GM13976 (cell line): Measurements from ENCODE around the gene COL9A2.

Source experiments
- DNase-seq: peaks from one replicate; pipeline ENCODE4 v3.0.0; 2012; ENCODE audit warnings: low spot score
- in situ Hi-C: fragments of 300-500 bp; cut with MboI; formaldehyde crosslinking; loops from one replicate; pipeline ENCODE4 v1.12.0; 2022; ENCODE audit warnings: low sequenced_read_pairs, mixed read lengths, inconsistent platforms; ENCODE audit not compliant: unreplicated experiment
- TF ChIP-seq, protein P1 (sequence below): IDR thresholded peaks from 2 replicates; pipeline ENCODE4 v1.5.1; 2012; ENCODE audit warnings: borderline replicate concordance, mild to moderate bottlenecking; ENCODE audit not compliant: insufficient read depth; ENCODE audit errors: extremely low read depth, missing control alignments, control extremely low read depth

COL9A2 gene

DNA sequence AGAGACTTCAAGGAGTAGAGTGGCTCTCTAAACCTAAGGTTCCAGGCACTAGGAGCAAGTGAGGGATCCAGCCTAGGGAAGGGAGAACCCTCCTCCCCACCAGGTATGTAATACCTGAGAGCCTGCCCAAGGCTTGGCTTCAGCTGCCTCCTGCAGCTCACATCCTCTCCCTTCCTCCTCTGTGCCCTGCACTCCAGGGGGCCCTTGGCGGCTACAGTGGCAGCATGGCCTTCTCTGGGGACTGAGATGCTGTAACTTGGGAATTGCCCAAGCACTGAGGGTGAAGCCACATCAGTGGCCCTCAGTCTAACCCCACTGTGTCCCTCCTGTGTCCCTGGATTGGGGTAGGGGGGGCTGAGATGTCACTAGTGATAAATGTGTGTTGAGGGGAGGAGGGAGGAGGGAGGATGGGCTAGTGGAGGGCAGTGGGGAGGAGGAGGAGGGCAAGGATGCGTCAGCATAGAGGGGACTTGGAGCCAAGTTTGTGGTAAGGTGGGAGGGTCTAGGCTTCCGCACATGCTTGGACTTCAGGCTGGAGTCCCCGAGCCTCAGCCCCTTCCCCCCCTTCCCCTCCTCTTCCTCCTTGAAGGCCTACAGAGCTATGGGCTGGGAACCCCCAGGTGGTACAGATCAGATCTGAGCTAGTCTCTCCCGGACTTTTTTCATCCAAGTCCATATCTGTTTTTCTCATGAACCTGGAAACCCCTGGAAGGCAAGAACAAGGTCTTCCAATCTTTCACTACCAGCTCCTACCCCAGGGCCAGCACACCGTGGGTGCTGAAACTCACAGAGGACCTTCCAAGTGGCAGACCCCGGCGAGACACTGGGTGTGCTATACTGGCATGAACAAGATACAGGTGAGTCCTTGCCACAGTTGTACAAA is 17.5 kb downstream of the COL9A2 start:
- TF ChIP-seq, protein P1, sequence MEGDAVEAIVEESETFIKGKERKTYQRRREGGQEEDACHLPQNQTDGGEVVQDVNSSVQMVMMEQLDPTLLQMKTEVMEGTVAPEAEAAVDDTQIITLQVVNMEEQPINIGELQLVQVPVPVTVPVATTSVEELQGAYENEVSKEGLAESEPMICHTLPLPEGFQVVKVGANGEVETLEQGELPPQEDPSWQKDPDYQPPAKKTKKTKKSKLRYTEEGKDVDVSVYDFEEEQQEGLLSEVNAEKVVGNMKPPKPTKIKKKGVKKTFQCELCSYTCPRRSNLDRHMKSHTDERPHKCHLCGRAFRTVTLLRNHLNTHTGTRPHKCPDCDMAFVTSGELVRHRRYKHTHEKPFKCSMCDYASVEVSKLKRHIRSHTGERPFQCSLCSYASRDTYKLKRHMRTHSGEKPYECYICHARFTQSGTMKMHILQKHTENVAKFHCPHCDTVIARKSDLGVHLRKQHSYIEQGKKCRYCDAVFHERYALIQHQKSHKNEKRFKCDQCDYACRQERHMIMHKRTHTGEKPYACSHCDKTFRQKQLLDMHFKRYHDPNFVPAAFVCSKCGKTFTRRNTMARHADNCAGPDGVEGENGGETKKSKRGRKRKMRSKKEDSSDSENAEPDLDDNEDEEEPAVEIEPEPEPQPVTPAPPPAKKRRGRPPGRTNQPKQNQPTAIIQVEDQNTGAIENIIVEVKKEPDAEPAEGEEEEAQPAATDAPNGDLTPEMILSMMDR, result no peak
- DNase-seq, result no peak
- in situ Hi-C loops, result no loop called here

DNA sequence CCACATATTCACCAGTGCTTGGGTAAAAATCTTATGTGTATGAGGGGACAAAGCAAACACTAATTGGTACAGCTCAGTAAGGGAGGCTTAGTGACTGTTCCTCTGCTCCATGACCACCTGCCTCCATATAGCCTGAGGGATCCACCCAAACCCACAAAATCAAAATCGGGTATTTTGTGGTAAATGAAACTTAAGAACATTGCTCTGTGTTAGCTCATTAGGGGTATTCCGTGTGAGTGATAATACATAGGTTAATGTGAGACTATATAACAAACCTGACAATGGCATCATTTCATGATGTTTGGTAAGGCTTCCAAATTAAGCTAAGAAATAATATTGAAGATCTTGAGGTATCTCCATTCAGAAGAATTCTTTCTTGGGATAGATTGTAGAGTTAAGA is 25.8 kb downstream of the COL9A2 start:
- in situ Hi-C loops, result no loop called here
- no peak for DNase-seq
- TF ChIP-seq, protein P1, result no peak

DNA sequence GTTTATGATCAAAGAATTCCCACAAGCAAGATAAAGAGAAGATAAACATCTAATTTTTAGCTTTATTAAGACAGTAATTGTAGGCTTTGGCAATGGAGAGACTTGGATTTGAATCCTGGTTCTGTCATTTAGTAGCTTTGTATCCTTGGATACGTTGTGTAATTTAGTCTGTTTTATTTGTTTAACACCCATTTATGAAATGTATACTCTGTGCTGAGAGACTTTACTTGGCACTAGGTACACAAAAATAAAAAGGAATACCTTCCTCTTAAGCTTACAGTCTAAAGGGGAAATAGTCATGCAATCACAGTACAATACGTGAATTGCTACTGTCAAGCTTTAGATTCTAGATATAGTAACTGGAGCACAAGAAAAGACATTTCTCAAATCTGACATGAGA is 35.2 kb downstream of the COL9A2 start:
- in situ Hi-C loops, result no loop called here
- TF ChIP-seq, protein P1, result no peak
- DNase-seq, result no peak

DNA sequence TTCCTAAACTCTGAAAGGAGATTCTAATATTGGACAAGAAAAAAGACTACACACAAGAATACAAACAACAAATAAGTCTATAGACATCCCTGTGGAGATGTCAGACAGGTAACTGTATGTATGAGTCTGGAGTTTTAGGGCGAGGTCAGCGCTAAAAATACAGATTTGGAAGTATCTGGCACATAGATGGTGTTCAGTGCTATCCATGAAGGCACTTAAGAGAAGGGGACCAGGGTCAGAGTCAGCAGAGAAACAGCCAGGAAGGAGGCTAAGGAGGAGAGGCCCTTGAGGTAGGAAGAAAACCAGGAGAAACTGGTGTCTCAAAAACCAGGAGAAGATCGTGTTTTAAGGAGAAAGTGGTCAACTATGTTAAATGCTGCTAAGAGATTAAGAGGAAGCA is 41.0 kb downstream of the COL9A2 start:
- in situ Hi-C loops, result no loop called here
- DNase-seq, result no peak
- TF ChIP-seq, protein P1, result no peak

DNA sequence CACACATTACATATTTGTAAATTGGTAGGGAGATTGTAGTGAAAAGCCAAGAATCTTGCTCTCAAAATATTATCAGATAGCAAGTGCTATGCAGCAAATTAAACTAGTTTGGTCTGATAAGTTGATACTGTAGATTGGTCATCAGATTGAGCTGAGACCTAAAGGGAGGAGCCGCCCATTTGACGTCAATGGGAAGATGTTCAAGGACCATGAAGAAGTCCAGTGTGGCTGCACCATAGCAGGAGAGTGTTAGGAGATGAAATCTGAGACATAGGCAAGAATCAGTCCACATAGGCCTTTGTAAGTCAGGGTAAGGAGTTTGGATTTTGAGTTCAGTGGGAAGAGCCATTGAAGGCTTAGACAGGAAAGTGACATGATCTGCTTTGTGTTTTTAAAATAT is 42.8 kb downstream of the COL9A2 start:
- in situ Hi-C loops, result no loop called here
- TF ChIP-seq, protein P1, result no peak
- DNase-seq, result no peak

DNA sequence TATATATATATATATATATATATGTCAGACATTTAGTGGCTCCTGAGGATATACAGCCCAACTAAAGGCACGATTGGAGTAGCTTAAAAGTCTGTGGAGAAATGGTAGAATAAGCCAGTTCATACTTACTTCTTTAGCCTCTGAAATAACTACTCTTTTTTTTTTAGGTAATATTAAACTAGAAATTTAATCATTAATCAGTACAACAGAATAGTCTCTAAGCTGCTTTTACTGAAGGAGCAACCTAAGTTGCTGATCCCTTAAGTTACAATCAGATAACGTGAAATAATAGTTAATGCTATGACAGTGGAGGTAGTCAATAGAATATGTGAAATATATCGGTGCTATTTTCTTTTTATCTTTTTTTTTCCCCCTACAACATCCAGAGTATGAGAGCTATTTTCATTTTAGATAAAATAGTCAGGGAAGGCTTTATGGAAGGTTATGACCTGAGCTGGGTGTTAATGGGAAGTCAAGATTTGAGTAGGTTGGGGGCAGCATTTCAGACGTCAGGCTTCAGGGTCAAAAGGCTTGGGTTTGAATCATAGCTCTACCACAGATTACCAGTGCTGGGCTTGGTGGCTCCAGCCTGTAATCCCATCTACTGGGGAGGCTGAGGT is 43.4 kb downstream of the COL9A2 start:
- in situ Hi-C loops, result no loop called here
- TF ChIP-seq, protein P1, result no peak

More for the DNA sequence above, 43.4 kb downstream of the COL9A2 start:
- no peak for DNase-seq
